CD4-positive, CD25-positive, alpha-beta regulatory T cell (primary cell): ENCODE measurements around the gene TBC1D24. TPM values are rescaled to one million over a fixed set of nuclear protein-coding genes. Genes with fewer than 3 reads are reported as not detected.

Experiments
- ATAC-seq, 2 donors: fragments of 150-1000 bp; cut with Tn5 transposase; one replicate each; pipeline ENCODE4 v1.10.0; 2021; ENCODE audit warnings: low read depth in 2 of 2, moderate number of reproducible peaks in 2 of 2, moderate library complexity in 1 of 2
- DNase-seq, 3 donors: peaks; one replicate each; pipeline versions ENCODE4 v3.0.0 to v3.0.0-alpha.2; 2012 to 2022; ENCODE audit warnings: mixed read lengths in 1 of 3
- H3K27ac ChIP-seq: one replicate; pipeline ENCODE4 v1.7.0; 2013; ENCODE audit warnings: mild to moderate bottlenecking, low read length; ENCODE audit not compliant: insufficient read depth, poor library complexity, severe bottlenecking
- H3K27me3 ChIP-seq: one replicate; pipeline ENCODE4 v1.7.0; 2013; ENCODE audit warnings: low read length; ENCODE audit not compliant: control insufficient read depth, insufficient read depth
- H3K36me3 ChIP-seq: one replicate; pipeline ENCODE4 v1.7.0; 2013; ENCODE audit warnings: mild to moderate bottlenecking, low read length, moderate library complexity; ENCODE audit not compliant: control insufficient read depth, insufficient read depth
- H3K4me1 ChIP-seq: 2 replicates; pipeline ENCODE4 v1.7.0; 2013; ENCODE audit warnings: mild to moderate bottlenecking, low read length; ENCODE audit not compliant: insufficient read depth, control insufficient read depth, poor library complexity, severe bottlenecking
- H3K4me3 ChIP-seq: one replicate; pipeline ENCODE4 v1.7.0; 2013; ENCODE audit warnings: low read depth, mild to moderate bottlenecking, low read length, moderate library complexity
- H3K9me3 ChIP-seq, 2 experiments: 1 replicate in 1 of 2; 2 replicates in 1 of 2; pipeline ENCODE4 v1.7.0; 2013; ENCODE audit warnings: low read length in 2 of 2, mild to moderate bottlenecking in 1 of 2, moderate library complexity in 1 of 2; ENCODE audit not compliant: control insufficient read depth in 2 of 2
- H3K27ac Mint-ChIP-seq, 3 donors: one replicate each; pipeline ENCODE4 v1.8.0; 2020 to 2022; ENCODE audit warnings: mild to moderate bottlenecking in 3 of 3, mixed read lengths in 3 of 3, moderate library complexity in 2 of 3
- H3K27me3 Mint-ChIP-seq: one replicate; pipeline ENCODE4 v1.8.0; 2022; ENCODE audit warnings: mild to moderate bottlenecking, mixed read lengths
- H3K36me3 Mint-ChIP-seq: one replicate; pipeline ENCODE4 v1.8.0; 2020; ENCODE audit warnings: mixed read lengths
- H3K4me1 Mint-ChIP-seq, 4 donors: one replicate each; pipeline ENCODE4 v1.8.0; 2020 to 2022; ENCODE audit warnings: mixed read lengths in 4 of 4, mild to moderate bottlenecking in 1 of 4
- H3K4me3 Mint-ChIP-seq, 4 donors: one replicate each; pipeline ENCODE4 v1.8.0; 2020 to 2022; ENCODE audit warnings: mild to moderate bottlenecking in 4 of 4, mixed read lengths in 4 of 4, moderate library complexity in 3 of 4
- H3K9me3 Mint-ChIP-seq, 7 donors: one replicate each; pipeline ENCODE4 v1.8.0; 2020 to 2022; ENCODE audit warnings: mixed read lengths in 7 of 7, mild to moderate bottlenecking in 3 of 7, moderate library complexity in 2 of 7
- polyA plus RNA-seq, 4 donors: library from polyadenylated mRNA; unstranded; fragments of 300-500 nt; fragmentation: Illumina TruSeq; gene quantifications; one replicate each; pipeline ENCODE4 v1.2.3, GENCODE V29; 2021
- total RNA-seq: library from RNA; stranded (reverse); gene quantifications from one replicate; pipeline ENCODE4 v1.2.3, GENCODE V29; 2022

TBC1D24 gene
- total and polyA plus RNA-seq, 5 donors from 2014 or later = 0.84 to 5.8 (median 1.4) TPM

DNA sequence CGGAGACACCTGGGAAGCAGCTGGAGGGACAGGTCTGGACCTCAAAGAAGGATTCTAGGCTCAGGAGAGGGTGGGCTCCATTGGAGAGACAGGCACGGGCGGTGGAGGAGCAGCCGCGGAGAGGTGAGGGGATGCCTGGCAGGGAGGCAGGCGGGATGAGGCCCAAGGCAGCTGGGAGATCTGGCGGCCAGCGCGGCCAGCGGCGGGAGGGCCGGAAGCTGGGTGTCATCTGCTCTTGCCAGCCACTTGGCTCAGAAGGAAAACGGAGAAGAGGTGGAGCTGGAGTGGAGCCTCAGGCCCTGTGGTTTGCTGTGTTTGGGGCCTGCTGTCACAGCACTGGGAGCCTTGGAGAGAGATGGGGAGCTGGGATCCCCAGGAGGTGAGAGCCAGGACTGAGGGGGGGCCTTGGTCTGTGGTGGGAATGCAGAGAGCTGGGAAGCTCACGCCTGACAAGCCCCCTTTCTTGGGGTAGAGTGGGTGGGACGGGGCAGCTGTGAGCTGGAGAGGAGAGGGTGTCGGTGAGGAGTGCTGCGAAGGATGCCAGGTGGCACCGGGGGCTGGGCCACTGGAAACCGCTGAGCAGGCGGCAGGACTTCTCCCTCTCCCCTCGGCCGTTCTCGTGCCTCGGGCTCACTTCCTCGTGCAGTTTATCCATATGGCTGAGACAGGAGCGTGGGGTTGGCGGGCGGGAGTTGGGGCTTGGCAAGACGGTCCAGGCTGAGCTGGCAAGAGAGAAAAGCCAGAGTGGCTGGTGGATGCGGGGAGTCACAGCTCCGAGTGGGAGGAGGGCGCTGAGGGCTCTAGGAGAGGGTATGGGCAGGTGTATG, 8.0 kb downstream of the TBC1D24 start:
- no peak overlapping the region for H3K4me3 ChIP-seq
- Mint-ChIP-seq H3K4me1 (peaks cover 4 to 15% (median 10%) of the 10 kb centered on the region in 4 donors), H3K27ac (no peak overlapping the region), H3K27me3 (no peaks in the 10 kb centered on the region), H3K9me3 (no peaks in the 10 kb centered on the region), H3K36me3 (no peaks in the 10 kb centered on the region), H3K4me3 (no peak overlapping the region)
- no peak for ATAC-seq
- H3K27me3 ChIP-seq = no peaks in the 10 kb centered on the region
- H3K27ac ChIP-seq = no peak overlapping the region
- no peaks in the 10 kb centered on the region for H3K36me3 ChIP-seq
- H3K4me1 ChIP-seq = peaks cover 10% of the 10 kb centered on the region
- no peaks in the 10 kb centered on the region for H3K9me3 ChIP-seq
- DNase-seq = no peak

- no peak for DNase-seq
- Histone ChIP-seq H3K4me3 (no peak overlapping the region), H3K27ac (no peak overlapping the region), H3K36me3 (no peaks in the 10 kb centered on the region), H3K9me3 (no peaks in the 10 kb centered on the region), H3K27me3 (no peaks in the 10 kb centered on the region), H3K4me1 (peaks cover 10% of the 10 kb centered on the region)
- Mint-ChIP-seq H3K27ac (peak overlapping the region in 1 of 3 donors; percentile 42), H3K4me1 (peaks cover 4 to 16% (median 10%) of the 10 kb centered on the region in 4 donors), H3K4me3 (no peak overlapping the region), H3K27me3 (no peaks in the 10 kb centered on the region), H3K9me3 (no peaks in the 10 kb centered on the region), H3K36me3 (no peaks in the 10 kb centered on the region)
- ATAC-seq = no peak
These were observed 9.3 kb downstream of the TBC1D24 start for GRCh38 chr16:2483939-2484897.

DNA sequence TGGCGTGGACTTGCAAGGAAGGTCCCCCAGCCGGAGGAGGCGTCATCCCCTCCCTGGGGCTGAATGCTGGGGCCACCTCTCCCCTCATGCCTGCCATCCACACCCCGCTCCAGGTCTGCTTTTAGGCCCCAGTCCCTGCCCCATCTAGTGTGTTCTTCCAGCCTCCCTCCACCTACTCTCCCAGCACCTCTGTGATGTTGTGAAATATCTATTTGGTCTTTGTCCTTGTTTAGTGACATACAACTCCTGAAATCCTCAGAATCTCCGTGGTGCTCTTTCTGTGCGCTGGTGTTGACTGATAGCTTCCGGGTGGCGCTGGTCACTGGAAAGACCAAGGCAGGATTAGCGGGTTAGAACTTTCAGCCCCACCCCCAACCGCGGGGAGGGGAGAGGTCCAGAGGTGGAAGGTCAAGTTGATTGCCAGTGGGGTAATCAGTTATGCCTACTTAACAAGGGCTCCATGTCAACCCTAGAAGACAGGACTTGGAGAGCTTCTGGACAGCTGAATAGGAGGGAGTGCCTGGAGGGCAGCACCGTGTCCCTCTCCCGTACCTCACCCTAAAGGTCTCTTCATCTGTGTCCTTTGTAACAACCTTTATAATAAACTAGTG, 10.1 kb downstream of the TBC1D24 start:
- no peak for ATAC-seq
- no peak overlapping the region for H3K4me3 Mint-ChIP-seq

DNA sequence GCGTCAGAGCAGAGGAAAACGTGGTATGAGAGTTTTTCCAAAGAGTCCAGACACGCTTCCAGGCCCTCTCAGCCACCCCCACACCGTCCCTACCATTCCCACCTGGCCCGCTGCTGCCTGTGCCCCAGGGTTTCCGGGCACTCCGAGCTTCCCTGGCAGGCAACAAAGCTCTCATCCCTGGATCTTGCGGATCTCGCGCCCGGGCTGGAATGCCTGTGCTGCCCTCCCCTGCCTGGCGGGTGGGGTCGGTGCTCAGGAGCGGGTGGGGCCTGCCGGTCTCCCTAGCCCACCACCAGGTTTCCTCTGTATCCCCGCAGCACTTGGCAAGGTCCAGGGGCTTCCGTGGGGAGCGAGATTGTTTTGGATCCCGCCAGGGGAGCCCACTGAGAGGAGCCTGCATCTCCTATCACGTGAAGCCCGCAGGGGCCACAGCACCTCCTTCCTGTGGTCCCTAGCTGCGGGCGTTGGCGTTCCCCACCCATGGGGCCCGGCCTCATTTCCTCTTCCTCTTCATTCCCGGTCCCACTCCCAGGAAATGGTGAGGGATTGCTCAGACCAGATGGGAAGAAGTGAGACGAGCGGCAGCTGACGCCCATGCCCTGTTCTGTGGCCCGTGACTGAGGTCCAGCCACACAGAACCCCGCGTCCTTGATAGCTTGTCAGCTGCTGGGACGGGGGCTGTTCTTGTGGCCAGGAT, 11.0 kb downstream of the TBC1D24 start:
- peaks cover 10% of the 10 kb centered on the region for H3K4me1 ChIP-seq
- no peak overlapping the region for H3K4me3 ChIP-seq
- Mint-ChIP-seq H3K9me3 (no peaks in the 10 kb centered on the region), H3K4me1 (peaks cover 4 to 16% (median 10%) of the 10 kb centered on the region in 4 donors), H3K36me3 (no peaks in the 10 kb centered on the region), H3K27ac (peak overlapping the region in 1 of 3 donors; percentile 43), H3K4me3 (no peak overlapping the region), H3K27me3 (no peaks in the 10 kb centered on the region)
- no peaks in the 10 kb centered on the region for H3K36me3 ChIP-seq
- no peaks in the 10 kb centered on the region for H3K9me3 ChIP-seq
- ATAC-seq (no peak), DNase-seq (no peak)
- no peaks in the 10 kb centered on the region for H3K27me3 ChIP-seq
- no peak overlapping the region for H3K27ac ChIP-seq

More for the DNA sequence above, 10.1 kb downstream of the TBC1D24 start:
- no peaks in the 10 kb centered on the region for H3K9me3 Mint-ChIP-seq
- Histone ChIP-seq H3K4me3 (no peak overlapping the region), H3K4me1 (peaks cover 10% of the 10 kb centered on the region), H3K36me3 (no peaks in the 10 kb centered on the region), H3K27ac (no peak overlapping the region), H3K9me3 (no peaks in the 10 kb centered on the region), H3K27me3 (no peaks in the 10 kb centered on the region)
- peaks cover 4 to 16% (median 10%) of the 10 kb centered on the region in 4 donors for H3K4me1 Mint-ChIP-seq
- no peak for DNase-seq
- H3K27ac Mint-ChIP-seq = no peak overlapping the region
- no peaks in the 10 kb centered on the region for H3K27me3 Mint-ChIP-seq
- no peaks in the 10 kb centered on the region for H3K36me3 Mint-ChIP-seq

DNA sequence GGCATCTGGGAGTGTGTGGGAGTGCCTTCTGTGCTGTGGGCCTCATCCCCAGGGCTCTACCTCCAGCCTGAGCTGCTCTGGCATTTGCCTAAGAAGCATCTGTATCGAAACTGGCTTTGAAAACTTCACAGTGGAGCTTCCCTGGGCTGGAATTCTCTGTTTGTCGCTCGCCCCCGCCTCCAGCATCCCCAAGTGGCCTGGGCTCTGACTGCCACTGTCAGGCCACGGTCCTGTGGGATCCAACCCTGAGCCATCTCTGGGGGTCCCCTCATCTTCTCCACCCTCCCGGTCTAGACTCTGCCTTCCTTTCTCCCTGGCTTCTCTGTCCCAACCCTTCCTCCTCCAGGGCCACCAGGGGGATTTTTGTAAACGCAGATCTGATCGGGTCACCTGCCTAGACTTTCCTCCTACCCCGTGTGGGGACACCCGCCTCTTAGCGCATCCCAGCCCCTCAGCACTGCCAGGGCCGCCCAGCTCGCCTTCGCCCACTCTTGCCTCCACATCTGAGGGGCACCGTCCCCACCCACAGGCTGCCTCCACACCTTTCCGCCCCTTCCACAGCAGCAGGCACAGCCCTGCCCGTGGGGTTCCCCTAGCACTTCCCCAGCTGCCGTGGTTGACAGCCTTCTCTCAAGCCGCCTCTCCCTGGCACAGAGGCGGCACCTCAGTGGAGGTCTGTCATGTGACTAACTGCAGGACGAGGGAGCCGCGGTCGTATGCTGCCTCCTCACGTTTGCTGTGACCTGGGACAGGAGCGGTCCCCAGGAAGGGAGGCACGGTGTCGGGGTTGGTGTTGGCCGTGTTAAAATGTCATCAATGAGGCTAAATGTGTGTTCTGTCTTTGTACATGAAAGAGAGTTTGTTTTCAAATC, 12.0 kb downstream of the TBC1D24 start:
- H3K9me3 ChIP-seq = no peaks in the 10 kb centered on the region
- H3K4me1 ChIP-seq = peaks cover 10% of the 10 kb centered on the region
- Mint-ChIP-seq H3K27ac (peak overlapping the region; percentile 78 to 93 (median 81)), H3K36me3 (no peaks in the 10 kb centered on the region), H3K4me3 (peak overlapping the region; percentile 2 to 86 (median 45)), H3K4me1 (peaks cover 4 to 16% (median 10%) of the 10 kb centered on the region in 4 donors), H3K9me3 (no peaks in the 10 kb centered on the region), H3K27me3 (no peaks in the 10 kb centered on the region)
- no peaks in the 10 kb centered on the region for H3K36me3 ChIP-seq
- H3K4me3 ChIP-seq = no peak overlapping the region
- no peak overlapping the region for H3K27ac ChIP-seq
- no peaks in the 10 kb centered on the region for H3K27me3 ChIP-seq
- ATAC-seq = peak; percentile 95 to 96
- DNase-seq = peak; percentile 64 to 89 (median 78)

DNA sequence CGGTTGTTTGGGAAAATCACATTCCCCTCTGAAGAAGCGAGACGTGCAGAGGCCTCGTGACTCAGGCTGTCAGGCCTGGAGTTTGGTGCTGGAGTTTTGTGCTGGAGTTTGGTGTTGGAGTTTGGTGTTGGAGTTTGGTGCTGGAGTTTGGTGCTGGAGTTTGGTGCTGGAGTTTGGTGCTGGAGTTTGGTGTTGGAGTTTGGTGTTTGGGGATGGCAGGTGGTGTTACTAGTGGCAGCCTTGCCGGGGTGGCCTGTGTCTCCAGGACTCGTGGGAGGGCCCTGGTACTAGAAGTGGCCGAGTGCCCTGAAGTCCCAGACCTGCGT, 12.6 kb downstream of the TBC1D24 start:
- no peaks in the 10 kb centered on the region for H3K36me3 ChIP-seq
- H3K27me3 ChIP-seq = no peaks in the 10 kb centered on the region
- DNase-seq = no peak
- H3K27me3 Mint-ChIP-seq = no peaks in the 10 kb centered on the region
- no peaks in the 10 kb centered on the region for H3K9me3 ChIP-seq
- H3K27ac Mint-ChIP-seq = peak overlapping the region in 2 of 3 donors; percentile 81 to 93
- no peak overlapping the region for H3K4me3 ChIP-seq
- peak overlapping the region; percentile 2 to 86 (median 41) for H3K4me3 Mint-ChIP-seq
- H3K36me3 Mint-ChIP-seq = no peaks in the 10 kb centered on the region
- peaks cover 10% of the 10 kb centered on the region for H3K4me1 ChIP-seq
- no peaks in the 10 kb centered on the region for H3K9me3 Mint-ChIP-seq
- H3K27ac ChIP-seq = no peak overlapping the region
- H3K4me1 Mint-ChIP-seq = peaks cover 4 to 16% (median 9%) of the 10 kb centered on the region in 4 donors
- ATAC-seq = no peak
